ENCODE data around the gene ZNF536.

Gene ZNF536

DNA sequence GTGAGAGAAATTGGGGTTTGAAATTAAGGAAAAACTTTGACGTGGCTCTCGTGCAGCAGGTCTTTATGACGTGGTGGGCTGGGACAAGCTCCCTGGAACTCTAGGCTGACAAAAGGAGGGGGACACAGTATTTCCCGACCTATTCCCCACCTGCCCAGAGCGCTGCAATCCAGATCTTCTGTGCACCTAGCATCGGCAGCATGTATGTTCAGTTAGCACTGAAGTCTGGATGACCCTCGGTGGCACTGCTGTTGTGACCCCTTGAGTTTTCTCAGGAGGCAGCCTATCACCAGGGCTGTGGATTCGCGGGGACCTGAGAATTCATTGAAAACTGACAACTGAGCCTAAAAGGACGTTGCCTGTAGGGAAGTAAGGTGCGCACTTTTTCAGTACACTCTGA lies 9.1 kb upstream of the ZNF536 start:
- DNase-seq (ENCODE audit: low read depth), result no peak

GRCh38 chr19:30364866-30365800 lies 7.1 kb upstream of the ZNF536 start:
- no peak for DNase-seq (ENCODE audit: low read depth)

DNA sequence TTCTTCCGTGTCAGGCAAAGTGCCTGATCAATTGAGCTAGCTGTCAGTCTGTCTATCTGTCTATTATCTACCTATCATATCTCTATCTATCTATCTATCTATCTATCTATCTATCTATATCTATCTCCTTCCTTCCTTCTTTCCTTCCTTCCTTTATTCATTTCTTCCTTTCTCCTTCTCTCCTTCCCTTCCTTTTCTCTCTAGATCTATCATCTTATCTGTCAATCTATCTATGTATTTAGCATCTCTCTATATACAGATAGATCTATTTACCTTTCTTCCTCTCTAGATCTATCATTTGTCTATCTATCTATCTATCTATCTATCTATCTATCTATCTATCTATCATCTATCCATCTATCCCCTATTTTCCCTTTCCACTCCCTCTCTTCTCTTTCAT lies 5.9 kb upstream of the ZNF536 start:
- DNase-seq (ENCODE audit: low read depth), result no peak

DNA sequence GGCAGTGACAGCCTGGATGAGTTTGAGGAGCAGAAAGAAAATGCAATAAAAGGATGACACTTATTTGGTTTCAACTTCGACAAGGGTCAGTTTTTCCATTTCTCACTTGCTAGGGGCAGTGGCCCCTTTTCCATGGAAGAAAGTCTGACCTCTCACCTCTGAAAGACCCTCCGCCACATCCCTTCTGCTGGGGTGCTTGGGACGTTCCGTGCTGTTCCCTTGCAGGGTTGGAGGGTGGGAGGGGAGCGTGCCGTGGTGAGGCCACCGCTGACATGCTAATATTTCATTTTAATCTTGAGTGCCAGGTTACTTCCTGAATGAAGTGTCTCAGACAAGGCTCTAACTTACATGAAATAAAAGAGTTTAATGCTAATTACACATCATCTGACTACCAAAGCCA lies 5.2 kb upstream of the ZNF536 start:
- DNase-seq (ENCODE audit: low read depth), result no peak

DNA sequence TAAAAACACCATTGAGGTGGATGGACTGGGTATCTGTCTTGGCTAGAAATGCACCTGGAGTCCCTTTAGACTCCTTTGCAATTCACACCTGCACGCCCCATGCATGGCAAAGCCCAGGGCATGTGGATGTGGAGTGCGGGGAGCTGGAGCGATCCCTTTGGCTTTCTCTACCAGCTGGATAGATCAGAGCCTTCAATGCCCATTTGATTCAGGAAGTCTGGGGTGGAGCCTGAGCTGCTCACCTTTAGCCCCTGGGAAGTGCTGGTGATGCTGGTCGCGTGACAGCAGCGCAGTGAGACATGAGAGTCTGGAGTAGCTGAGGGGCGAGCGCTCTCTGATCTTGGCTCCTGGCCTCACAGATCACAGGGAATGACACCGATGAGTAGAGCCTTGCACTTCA lies 4.8 kb upstream of the ZNF536 start:
- DNase-seq (ENCODE audit: low read depth), result no peak

DNA sequence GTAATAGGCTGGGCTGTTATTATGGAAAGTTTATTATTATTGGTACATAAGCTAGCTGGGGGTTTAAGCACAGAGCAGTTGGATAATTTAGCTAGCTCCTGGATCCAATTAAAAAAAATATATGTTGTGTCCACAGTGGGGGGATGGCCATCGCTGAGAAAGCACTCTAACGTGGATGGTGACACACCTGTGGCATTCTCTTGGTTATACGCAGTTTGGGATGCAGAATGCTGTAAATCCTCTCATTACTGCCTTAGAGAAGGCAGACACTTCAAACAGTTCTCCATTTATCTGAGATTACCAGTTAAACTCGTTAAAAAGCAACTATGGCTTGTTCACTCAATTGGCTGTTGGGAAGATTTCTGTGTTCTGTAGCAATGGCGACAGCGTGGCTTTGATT lies 2.4 kb upstream of the ZNF536 start:
- no peak for DNase-seq (ENCODE audit: low read depth)

GRCh38 chr19:30371161-30371836 lies 885 bp upstream of the ZNF536 start:
- no peak for DNase-seq (ENCODE audit: low read depth)

DNA sequence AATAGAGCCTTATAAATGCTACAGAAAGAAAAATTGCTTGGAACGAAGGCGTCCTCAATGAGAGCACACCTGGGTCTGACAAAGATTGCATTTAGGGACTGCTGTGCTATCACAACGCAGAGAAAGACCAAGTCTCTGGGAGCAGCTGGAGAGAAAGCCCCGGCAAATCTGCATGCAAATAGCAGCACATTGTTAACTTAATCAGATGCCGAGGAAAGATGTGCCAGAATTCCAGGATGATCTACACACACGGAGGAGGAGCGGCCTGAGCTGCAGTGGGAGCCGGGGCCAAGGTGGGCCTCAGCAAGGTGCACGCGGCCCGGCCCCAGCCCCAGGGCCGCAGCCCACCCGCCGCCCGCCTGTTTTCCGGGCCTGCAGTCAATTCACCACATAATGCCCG lies 1.4 kb downstream of the ZNF536 start:
- DNase-seq (ENCODE audit: low read depth), result no peak

DNA sequence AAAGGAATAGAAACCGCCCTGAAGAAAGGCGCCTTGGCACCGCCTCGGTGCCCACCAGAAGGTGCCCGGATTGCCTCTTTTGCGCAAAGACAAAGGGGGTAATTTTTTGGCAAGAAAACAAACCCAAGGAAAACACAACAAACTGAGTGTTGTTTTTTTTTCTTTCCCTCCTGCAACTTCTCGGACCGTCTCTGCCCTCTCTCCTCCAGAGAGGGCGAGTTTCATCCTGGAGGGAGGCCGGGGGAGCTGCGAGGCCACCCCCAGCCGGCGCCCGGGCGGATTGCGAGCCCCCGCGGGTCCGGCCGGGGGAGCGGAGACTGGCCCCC lies 2.3 kb downstream of the ZNF536 start:
- no peak for DNase-seq (ENCODE audit: low read depth)

- no peak for DNase-seq (ENCODE audit: low read depth)
Observed at GRCh38 chr19:30374865-30375552, 2.8 kb downstream of the ZNF536 start.

DNA sequence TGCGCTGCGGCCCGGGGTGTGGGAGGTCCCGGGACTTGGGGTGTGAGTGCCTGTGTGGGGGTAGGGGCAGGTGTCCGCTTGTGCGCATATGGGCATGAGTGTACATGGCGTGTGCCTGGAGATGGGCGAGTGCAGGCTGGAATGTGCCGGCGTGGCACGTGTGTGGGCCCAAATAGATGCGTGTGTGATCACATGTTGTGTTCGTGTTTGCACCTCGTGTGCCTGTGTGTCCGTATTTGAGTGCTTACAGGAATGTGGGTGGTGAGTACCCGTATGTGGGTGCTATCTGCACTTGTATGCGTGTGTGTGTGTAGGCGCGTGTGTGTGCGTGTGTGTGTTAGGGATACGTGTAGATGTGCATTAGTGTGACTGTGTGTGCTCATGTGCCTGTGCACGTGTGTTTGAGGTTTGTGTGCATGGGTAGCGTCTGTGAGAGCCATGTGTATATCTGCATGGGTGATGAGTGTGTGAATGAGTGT lies 3.4 kb downstream of the ZNF536 start:
- DNase-seq (ENCODE audit: low read depth), result no peak

DNA sequence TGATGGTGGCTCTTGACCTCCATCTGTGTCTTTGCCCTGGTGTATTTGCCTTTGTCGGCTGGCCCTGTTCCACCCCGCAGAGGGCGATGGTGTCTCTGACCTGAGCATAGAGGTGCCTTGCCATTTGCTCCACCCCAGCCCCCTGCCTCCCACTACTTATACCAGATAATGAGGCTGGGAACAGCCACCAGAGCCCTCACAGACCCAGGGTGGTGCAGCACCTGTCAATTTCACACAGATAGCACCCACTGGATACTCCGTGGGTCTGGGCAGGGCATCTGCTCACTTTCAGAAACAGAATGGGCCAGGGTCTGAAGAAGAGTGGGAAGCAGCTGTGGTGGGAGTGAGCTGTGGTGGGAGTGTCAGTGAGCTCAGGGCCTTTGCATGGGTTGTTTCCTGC lies 4.1 kb downstream of the ZNF536 start:
- no peak for DNase-seq (ENCODE audit: low read depth)

GRCh38 chr19:30376826-30377425 lies 4.7 kb downstream of the ZNF536 start:
- no peak for DNase-seq (ENCODE audit: low read depth)

GRCh38 chr19:30378701-30379100 lies 6.5 kb downstream of the ZNF536 start:
- no peak for DNase-seq (ENCODE audit: low read depth)

- DNase-seq (ENCODE audit: low read depth), result no peak
Observed at GRCh38 chr19:30379841-30380610, 7.8 kb downstream of the ZNF536 start.

GRCh38 chr19:30381366-30381765 lies 9.2 kb downstream of the ZNF536 start:
- no peak for DNase-seq (ENCODE audit: low read depth)

DNA sequence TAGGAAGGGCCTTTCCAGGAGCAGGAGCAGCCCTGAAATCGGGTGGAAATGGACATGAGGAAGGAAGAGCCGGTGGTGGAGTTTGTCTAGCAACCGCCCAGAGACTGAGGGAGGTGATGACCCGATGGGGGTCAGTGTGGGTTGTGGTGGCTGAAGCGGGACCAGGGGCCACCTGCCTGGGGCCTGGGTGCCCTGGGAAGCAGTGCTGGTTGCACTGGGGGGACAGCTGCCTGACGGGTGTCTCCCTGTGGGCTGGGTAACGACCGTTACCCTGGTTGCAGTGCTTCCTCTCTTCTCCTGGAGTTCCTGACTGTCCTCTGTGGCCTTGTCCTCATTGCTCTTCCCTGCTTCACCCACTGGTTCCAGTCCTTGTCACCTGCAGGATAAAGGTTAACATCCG lies 13.0 kb downstream of the ZNF536 start:
- DNase-seq (ENCODE audit: low read depth), result no peak

DNA sequence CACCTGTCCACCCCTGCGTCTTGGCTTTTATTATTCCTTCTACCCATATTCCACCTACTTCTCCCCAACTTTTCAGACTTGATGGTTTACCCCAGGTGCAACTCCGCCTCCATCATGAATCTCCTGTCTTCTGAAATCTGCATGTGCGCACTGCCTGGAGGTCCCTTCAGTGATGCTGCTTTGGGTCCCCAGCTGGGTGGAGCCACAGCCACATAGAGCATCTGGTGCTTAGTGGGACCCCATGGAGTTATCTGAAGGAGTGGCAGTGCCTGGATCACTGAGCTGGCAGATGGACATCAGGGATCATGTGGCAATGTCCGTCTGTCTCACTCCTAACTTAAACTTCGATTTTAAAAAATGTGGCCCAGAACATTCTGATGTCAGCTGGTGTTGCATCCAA lies 13.5 kb downstream of the ZNF536 start:
- no peak for DNase-seq (ENCODE audit: low read depth)

DNA sequence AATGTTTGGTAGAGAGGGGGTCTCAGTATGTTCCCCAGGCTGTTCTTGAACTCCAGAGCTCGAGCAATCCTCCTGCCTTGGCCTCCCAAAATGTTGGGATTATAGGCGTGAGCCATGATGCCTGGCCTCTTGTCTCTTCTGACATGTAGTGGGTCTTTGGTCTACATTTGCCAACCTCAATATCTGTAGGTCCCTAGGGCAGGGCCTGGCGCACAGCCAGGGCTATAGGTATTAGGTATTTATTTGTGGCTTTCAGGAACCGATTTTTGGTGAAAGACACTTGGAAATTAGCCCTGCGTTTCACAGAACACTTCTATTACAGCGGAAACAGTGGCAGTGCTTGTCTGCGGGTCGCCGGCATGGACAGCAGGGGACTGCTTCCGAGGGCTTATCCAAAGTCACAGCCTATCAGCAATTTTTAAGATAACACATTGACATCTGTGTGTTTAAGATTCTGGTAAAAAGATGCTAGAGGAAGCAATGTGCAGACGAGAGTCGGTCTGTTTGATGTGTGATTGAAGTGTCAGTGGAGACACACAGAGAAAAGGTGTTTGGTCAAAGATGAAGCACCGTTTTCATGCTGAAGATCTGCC lies 14.5 kb downstream of the ZNF536 start:
- DNase-seq (ENCODE audit: low read depth), result no peak

- no peak for DNase-seq (ENCODE audit: low read depth)
Observed at GRCh38 chr19:30387311-30388115, 15.3 kb downstream of the ZNF536 start.
